HEK293 (cell line): ENCODE data around the gene RPS6KC1.

Experiments
- CTCF ChIA-PET: fragments of 350-600 bp; formaldehyde crosslinking; extraction: SDS; loops from one replicate; lab custom pipeline; 2021; ENCODE audit warnings: antibody characterized with exemption; lab: Yijun Ruan, JAX
- POLR2A ChIA-PET: fragments of 300-600 bp; formaldehyde crosslinking; extraction: SDS; loops from one replicate; lab custom pipeline; 2020; ENCODE audit warnings: antibody characterized with exemption, inconsistent platforms; lab: Yijun Ruan, JAX
- H3K27ac ChIP-seq: fragments of 200-500 bp; sonication (Bioruptor generic); 2 replicates; pipeline ENCODE4 v1.5.1; 2014; ENCODE audit warnings: low read depth, low read length, control low read depth, inconsistent platforms; ENCODE audit errors: extremely low read depth
- H3K36me3 ChIP-seq, 2 experiments: fragments of 200-500 bp in 1 of 2; sonication (Bioruptor generic) in 1 of 2; 1 replicate in 1 of 2; 2 replicates in 1 of 2; pipeline ENCODE4 v1.5.1; 2014 to 2017; ENCODE audit warnings: inconsistent platforms in 2 of 2, low read length in 2 of 2; ENCODE audit not compliant: control insufficient read depth in 2 of 2, insufficient read depth in 1 of 2
- H3K4me1 ChIP-seq: fragments of 200-500 bp; sonication (Bioruptor generic); 2 replicates; pipeline ENCODE4 v1.5.1; 2014; ENCODE audit warnings: mild to moderate bottlenecking, low read length, inconsistent platforms; ENCODE audit not compliant: control insufficient read depth, insufficient read depth
- H3K4me3 ChIP-seq: 2 replicates; pipeline ENCODE4 v1.5.1; 2011; ENCODE audit warnings: low read depth, mild to moderate bottlenecking, control low read depth, low read length, moderate library complexity
- H3K9me3 ChIP-seq: fragments of 200-500 bp; sonication (Bioruptor generic); 2 replicates; pipeline ENCODE4 v1.5.1; 2014; ENCODE audit warnings: low read depth, low read length, inconsistent platforms; ENCODE audit not compliant: control insufficient read depth, insufficient read depth
- HOXA7 ChIP-seq: sonication (generic); formaldehyde crosslinking; IDR thresholded peaks from 2 replicates; pipeline ENCODE4 v1.8.1; 2022; ENCODE audit warnings: missing genetic modification reagents, borderline replicate concordance
- HOXD13 ChIP-seq: sonication (generic); formaldehyde crosslinking; IDR thresholded peaks from 2 replicates; pipeline ENCODE4 v1.8.0; 2022; ENCODE audit warnings: missing genetic modification reagents, borderline replicate concordance
- ZBTB48 ChIP-seq: fragments of 450-650 bp; formaldehyde crosslinking; IDR thresholded peaks from 2 replicates; pipeline ENCODE4 v1.5.1; 2016; ENCODE audit warnings: missing biosample characterization, missing genetic modification characterization
- ZNF10 ChIP-seq: fragments of 450-650 bp; formaldehyde crosslinking; IDR thresholded peaks from 2 replicates; pipeline ENCODE4 v1.5.1; 2017; ENCODE audit warnings: missing biosample characterization, missing genetic modification characterization
- ZNF24 ChIP-seq: fragments of 450-650 bp; formaldehyde crosslinking; IDR thresholded peaks from 2 replicates; pipeline ENCODE4 v1.5.1; 2016; ENCODE audit warnings: missing biosample characterization, missing genetic modification characterization
- ZNF292 ChIP-seq: fragments of 450-650 bp; formaldehyde crosslinking; IDR thresholded peaks from 2 replicates; pipeline ENCODE4 v1.5.1; 2016; ENCODE audit warnings: low read depth, missing biosample characterization, missing genetic modification characterization, borderline replicate concordance
- ZNF350 ChIP-seq: fragments of 450-650 bp; formaldehyde crosslinking; IDR thresholded peaks from 2 replicates; pipeline ENCODE4 v1.5.0; 2017; ENCODE audit warnings: missing biosample characterization, mild to moderate bottlenecking, missing genetic modification characterization
- ZNF433 ChIP-seq: fragments of 450-650 bp; formaldehyde crosslinking; IDR thresholded peaks from 2 replicates; pipeline ENCODE4 v1.5.1; 2016; ENCODE audit warnings: missing biosample characterization, missing genetic modification characterization, low read depth
- ZNF549 ChIP-seq: fragments of 450-650 bp; IDR thresholded peaks from 2 replicates; pipeline ENCODE4 v1.5.1; 2018; ENCODE audit warnings: missing biosample characterization, missing genetic modification characterization, mild to moderate bottlenecking, inconsistent platforms, moderate library complexity
- TF ChIP-seq, protein P1 (sequence below): fragments of 450-650 bp; formaldehyde crosslinking; IDR thresholded peaks from 2 replicates; pipeline ENCODE4 v1.5.1; 2016; ENCODE audit warnings: missing biosample characterization, missing genetic modification characterization, low read depth
- TF ChIP-seq, protein P2 (sequence below): fragments of 450-650 bp; formaldehyde crosslinking; IDR thresholded peaks from 2 replicates; pipeline ENCODE4; 2016; ENCODE audit warnings: missing biosample characterization, missing genetic modification characterization
- TF ChIP-seq, protein P3 (sequence below): fragments of 450-650 bp; formaldehyde crosslinking; IDR thresholded peaks from 2 replicates; pipeline ENCODE4 v1.5.1; 2016; ENCODE audit warnings: missing biosample characterization, missing genetic modification characterization
- TF ChIP-seq, protein P4 (sequence below): fragments of 450-650 bp; formaldehyde crosslinking; IDR thresholded peaks from 2 replicates; pipeline ENCODE4 v1.5.1; 2016; ENCODE audit warnings: missing biosample characterization, missing genetic modification characterization
- TF ChIP-seq, protein P5 (sequence below): fragments of 450-650 bp; formaldehyde crosslinking; IDR thresholded peaks from 2 replicates; pipeline ENCODE4 v1.5.1; 2016; ENCODE audit warnings: missing biosample characterization, missing genetic modification characterization

Gene RPS6KC1

DNA sequence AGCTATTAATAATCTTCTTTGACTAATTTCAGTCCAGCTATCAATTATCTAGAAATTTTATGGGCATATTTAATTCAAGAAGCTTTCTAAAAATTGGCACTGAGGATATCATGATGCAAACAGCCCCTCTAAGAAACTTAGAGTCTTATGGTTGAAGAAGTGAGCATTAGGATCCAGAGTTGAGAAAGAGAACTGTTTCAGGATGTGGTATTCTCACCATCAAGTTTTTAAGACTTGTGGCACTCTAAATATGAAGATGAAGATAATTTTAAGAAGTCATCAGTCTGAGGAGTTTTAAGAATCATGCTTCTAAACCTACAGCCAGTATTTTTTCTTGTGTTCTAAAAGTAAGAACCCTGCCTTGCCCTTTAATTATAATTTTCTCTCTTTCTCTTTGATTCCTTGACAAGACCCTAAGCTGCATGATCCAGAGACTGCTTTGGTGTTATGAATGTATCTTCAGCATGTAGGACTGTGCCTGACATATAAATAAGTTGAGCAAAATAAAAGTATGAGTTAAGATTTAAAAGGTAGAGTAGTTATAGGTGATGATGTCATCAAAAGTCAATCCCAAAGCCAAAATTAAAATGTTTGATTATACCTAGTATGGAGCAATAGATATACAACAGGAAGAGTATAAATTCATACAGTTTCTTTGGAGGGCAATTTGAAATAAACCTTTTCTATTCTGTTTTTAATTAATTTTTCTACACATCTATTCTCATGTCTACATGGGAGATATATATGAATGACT is 39.1 kb downstream of the RPS6KC1 start:
- Histone ChIP-seq H3K9me3 (no peaks in the 10 kb centered on the region), H3K4me1 (no peaks in the 10 kb centered on the region), H3K4me3 (no peak overlapping the region), H3K36me3 (peaks cover 0 to 15% of the 10 kb centered on the region in 2 experiments; a peak in 1 of 3 replicates), H3K27ac (no peak overlapping the region)
- POLR2A ChIA-PET = no interaction called here
- CTCF ChIA-PET = no interaction called here
- TF ChIP-seq HOXD13 (CRISPR knock-in tag) = no peak
- TF ChIP-seq, protein P1, sequence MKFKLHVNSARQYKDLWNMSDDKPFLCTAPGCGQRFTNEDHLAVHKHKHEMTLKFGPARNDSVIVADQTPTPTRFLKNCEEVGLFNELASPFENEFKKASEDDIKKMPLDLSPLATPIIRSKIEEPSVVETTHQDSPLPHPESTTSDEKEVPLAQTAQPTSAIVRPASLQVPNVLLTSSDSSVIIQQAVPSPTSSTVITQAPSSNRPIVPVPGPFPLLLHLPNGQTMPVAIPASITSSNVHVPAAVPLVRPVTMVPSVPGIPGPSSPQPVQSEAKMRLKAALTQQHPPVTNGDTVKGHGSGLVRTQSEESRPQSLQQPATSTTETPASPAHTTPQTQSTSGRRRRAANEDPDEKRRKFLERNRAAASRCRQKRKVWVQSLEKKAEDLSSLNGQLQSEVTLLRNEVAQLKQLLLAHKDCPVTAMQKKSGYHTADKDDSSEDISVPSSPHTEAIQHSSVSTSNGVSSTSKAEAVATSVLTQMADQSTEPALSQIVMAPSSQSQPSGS (tag by site-specific recombination) = peak; percentile 84

DNA sequence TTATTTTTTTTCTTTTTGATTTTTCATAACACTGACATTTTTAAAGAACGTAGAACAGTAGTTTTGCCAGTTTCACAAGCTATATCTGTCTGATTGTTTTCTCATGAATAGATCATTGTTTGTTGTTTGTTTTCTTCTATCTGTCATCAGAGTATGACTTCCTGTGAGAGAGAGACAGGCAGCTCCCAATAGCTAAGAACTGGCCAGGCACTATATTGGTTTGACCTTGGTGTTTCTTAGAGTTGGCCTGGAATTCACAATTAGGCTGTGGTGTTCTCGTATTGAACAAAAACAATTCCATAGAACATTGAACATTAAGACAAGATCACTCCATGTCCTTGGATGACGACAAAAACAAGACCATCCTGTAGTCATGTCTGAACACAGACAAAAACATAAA is 43.4 kb downstream of the RPS6KC1 start:
- no peak for TF ChIP-seq ZNF350 (tag by site-specific recombination)
- TF ChIP-seq, protein P2, sequence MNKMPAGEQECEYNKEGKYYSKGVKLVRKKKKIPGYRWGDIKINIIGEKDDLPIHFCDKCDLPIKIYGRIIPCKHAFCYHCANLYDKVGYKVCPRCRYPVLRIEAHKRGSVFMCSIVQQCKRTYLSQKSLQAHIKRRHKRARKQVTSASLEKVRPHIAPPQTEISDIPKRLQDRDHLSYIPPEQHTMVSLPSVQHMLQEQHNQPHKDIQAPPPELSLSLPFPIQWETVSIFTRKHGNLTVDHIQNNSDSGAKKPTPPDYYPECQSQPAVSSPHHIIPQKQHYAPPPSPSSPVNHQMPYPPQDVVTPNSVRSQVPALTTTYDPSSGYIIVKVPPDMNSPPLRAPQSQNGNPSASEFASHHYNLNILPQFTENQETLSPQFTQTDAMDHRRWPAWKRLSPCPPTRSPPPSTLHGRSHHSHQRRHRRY (tag by site-specific recombination) = no peak
- TF ChIP-seq HOXA7 = no peak
- no peak overlapping the region for H3K4me3 ChIP-seq
- CTCF ChIA-PET = no interaction called here
- POLR2A ChIA-PET = no interaction called here
- no peaks in the 10 kb centered on the region for H3K9me3 ChIP-seq
- no peak overlapping the region for H3K27ac ChIP-seq
- peaks cover 0 to 4% of the 10 kb centered on the region in 2 experiments; a peak in 1 of 3 replicates for H3K36me3 ChIP-seq
- H3K4me1 ChIP-seq = no peaks in the 10 kb centered on the region

DNA sequence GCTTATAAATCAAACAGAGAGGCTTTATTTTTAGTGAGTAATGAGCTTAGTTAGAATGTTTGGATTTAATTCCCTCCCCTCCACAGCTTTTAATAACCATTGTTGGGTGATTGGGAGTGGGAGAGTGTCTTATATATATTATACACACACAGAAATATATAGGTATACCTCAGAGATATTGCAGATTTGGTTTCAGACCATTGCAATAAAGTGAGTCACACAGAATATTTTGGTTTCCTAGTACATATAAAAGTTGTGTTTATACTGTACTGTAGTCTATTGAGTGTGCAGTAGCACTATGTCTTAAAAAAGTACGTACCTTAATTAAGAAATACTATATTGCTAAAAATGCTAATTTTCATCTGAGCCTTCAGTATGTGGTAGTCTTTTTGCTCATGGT is 44.4 kb downstream of the RPS6KC1 start:
- POLR2A ChIA-PET = no interaction called here
- Histone ChIP-seq H3K4me1 (no peaks in the 10 kb centered on the region), H3K9me3 (no peaks in the 10 kb centered on the region)
- TF ChIP-seq ZNF433 (no peak), ZNF549 (no peak), ZBTB48 (tag by site-specific recombination) (no peak), ZNF24 (tag by site-specific recombination) (no peak), ZNF10 (tag by site-specific recombination) (no peak), ZNF292 (no peak)
- TF ChIP-seq, protein P3, sequence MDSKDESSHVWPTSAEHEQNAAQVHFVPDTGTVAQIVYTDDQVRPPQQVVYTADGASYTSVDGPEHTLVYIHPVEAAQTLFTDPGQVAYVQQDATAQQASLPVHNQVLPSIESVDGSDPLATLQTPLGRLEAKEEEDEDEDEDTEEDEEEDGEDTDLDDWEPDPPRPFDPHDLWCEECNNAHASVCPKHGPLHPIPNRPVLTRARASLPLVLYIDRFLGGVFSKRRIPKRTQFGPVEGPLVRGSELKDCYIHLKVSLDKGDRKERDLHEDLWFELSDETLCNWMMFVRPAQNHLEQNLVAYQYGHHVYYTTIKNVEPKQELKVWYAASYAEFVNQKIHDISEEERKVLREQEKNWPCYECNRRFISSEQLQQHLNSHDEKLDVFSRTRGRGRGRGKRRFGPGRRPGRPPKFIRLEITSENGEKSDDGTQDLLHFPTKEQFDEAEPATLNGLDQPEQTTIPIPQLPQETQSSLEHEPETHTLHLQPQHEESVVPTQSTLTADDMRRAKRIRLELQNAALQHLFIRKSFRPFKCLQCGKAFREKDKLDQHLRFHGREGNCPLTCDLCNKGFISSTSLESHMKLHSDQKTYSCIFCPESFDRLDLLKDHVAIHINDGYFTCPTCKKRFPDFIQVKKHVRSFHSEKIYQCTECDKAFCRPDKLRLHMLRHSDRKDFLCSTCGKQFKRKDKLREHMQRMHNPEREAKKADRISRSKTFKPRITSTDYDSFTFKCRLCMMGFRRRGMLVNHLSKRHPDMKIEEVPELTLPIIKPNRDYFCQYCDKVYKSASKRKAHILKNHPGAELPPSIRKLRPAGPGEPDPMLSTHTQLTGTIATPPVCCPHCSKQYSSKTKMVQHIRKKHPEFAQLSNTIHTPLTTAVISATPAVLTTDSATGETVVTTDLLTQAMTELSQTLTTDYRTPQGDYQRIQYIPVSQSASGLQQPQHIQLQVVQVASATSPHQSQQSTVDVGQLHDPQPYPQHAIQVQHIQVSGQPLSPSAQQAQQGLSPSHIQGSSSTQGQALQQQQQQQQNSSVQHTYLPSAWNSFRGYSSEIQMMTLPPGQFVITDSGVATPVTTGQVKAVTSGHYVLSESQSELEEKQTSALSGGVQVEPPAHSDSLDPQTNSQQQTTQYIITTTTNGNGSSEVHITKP (tag by site-specific recombination) = no peak
- TF ChIP-seq, protein P4, sequence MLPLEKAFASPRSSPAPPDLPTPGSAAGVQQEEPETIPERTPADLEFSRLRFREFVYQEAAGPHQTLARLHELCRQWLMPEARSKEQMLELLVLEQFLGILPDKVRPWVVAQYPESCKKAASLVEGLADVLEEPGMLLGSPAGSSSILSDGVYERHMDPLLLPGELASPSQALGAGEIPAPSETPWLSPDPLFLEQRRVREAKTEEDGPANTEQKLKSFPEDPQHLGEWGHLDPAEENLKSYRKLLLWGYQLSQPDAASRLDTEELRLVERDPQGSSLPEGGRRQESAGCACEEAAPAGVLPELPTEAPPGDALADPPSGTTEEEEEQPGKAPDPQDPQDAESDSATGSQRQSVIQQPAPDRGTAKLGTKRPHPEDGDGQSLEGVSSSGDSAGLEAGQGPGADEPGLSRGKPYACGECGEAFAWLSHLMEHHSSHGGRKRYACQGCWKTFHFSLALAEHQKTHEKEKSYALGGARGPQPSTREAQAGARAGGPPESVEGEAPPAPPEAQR (tag by site-specific recombination) = no peak
- TF ChIP-seq, protein P5, sequence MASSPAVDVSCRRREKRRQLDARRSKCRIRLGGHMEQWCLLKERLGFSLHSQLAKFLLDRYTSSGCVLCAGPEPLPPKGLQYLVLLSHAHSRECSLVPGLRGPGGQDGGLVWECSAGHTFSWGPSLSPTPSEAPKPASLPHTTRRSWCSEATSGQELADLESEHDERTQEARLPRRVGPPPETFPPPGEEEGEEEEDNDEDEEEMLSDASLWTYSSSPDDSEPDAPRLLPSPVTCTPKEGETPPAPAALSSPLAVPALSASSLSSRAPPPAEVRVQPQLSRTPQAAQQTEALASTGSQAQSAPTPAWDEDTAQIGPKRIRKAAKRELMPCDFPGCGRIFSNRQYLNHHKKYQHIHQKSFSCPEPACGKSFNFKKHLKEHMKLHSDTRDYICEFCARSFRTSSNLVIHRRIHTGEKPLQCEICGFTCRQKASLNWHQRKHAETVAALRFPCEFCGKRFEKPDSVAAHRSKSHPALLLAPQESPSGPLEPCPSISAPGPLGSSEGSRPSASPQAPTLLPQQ (tag by site-specific recombination) = no peak
- TF ChIP-seq, all 188 proteins: peak for 0
- Histone ChIP-seq H3K27ac (no peak overlapping the region), H3K4me3 (no peak overlapping the region), H3K36me3 (peaks cover 0 to 4% of the 10 kb centered on the region in 2 experiments; a peak in 1 of 3 replicates)
- CTCF ChIA-PET = no interaction called here
